CD4-positive, alpha-beta T cell treated with Interleukin-21 for 1 hour (primary cell): Measurements from ENCODE around the gene TMBIM4.
A peak's percentile ranks its signal among the peaks of the same experiment; 100 is the strongest.

Experiments used
- DNase-seq: peaks from one replicate; pipeline ENCODE4 v3.0.0-alpha.2; 2020

Gene TMBIM4

DNA sequence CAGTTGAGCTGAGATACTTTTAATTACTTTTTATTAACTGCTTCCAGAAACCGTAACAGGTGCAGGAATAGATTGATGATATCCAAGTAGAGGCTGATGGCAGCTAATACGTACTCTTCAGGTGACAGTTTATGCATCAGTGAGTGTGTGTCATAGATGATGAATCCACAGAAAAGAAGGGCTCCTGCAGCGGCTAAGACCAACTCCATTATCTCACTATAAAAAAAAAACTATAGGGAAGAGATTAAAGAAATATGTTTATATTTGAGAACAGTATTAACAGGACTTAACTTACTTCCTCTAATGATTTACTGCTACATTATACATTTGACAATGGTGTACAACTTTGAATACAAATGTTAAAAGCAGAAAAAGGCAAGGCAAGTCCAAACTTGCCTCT lies 31.9 kb downstream of the TMBIM4 start:
- DNase-seq, result no peak

DNA sequence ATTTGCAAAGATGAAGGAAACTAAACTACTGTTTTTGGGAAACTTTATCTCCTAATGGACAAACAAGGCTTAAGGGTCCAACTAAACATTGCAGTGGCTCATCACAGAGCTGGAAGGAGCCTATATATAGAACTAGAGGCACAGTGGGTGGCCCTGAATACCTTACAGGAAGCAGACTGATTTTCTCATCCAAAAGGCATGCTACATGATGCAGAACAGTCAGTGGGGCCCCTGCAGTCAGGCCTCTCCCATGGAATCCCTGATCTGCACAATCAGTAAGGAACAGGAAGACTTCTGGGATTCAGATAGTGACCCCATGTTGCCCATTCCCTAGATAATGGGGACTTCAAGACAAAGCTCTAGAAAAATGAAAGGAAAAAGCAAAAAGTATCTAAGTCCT lies 37.4 kb downstream of the TMBIM4 start:
- no peak for DNase-seq

DNA sequence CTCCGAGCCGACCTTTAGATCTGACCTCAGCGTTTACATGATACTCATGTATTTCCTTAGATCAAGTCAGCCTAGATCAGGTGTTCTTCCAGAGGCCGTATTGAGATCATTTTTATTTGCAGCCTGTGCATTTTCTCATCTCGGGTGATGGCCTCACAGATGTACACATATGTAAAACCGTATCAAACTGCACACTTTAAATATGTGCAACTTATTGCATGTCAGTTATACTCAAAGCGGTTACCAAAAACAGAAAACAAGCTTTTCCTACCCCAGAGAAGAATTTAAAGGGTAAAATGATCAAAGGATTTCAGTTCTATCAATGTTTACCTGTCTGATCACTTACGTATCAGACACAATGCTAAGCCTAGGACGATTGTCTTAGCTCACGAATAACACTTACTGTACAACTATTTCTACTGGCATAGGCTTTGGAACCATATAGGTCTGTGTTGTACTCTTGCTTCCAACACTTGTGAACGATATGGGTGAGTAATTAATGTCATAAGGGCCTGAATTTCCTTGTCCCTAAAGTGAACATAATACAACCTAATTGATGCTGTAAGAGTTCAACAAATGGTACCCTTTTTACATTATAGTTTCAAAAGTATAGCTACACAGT lies 38.6 kb downstream of the TMBIM4 start:
- no peak for DNase-seq

DNA sequence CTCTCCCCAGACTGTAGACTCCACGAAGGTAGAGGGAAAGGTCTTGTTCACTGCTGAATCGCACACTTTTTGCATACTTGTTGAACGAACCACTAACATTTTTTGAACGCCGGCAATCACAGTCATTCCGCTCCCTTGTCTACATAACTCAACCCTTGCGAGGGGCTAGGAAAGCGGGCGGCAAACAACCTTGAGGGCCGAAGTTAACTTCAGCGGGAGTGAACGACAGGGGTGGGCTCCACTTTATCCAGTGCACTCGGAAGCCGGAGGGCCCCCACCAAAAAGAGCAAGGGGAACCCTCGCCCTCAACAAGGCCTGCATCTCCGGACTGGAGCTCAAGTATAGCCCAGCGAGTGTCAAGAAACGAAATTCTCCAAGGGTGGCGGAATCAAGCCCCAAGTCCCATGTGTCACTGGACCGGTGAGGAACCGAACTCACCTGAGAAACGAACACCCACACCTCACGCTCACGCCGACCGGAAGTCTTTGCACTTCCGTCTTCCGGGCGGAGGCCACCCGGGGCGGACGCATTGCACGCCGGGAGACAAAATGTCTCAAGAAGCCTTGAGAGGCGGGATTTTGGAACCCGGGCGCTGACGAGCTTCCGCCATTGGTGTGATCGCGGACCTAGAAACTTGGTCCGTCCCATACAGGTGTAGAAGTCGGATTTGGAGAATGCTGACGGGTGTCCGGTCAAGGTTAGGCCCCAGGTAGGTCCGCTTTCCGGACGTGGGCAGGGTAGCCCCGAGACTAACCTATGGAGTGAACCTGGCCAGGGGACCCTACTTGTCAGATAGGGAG lies 39.3 kb downstream of the TMBIM4 start, which contains the start of gene LLPH:
Gene LLPH, minus strand, starts transcription at position 484 of the 800 bp plus-strand sequence. CDS start 1,644 bp downstream, outside the sequence.
- peak; percentile 89 for DNase-seq

DNA sequence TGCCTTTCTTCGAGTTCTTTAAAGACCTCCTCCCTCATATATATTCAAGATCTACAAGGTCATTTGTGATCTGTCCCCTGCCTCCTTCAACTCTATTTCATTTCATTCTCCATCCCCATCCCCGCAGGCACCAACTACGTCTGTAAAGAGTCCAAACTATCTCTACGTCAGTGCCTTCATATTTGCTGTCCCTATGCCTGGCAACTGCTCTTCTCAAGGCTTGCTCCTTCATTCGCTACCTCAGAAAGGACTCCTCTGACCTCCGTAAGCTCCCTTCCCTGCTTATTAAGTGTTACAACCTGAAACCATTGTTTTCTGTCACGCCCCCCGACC lies 39.9 kb downstream of the TMBIM4 start:
- DNase-seq, result no peak

DNA sequence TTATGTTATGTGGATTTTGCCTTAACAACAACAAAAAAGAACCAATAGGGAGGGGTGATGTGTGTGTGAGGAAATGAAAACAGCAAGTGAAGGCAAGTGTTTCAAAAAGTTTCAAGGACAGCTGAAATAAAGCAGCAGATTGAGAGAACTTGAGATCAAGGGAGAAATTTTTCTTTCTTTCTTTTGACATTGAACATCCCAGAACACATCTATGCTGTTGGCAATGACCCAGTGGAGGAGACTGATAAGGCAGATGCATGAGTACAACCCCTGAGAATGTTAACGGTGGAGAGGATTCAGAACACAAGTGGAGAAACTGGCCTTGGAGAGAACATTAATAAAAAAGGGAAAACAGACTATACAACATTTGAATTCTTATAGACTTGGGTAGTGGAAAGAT lies 42.1 kb downstream of the TMBIM4 start:
- DNase-seq, result no peak

DNA sequence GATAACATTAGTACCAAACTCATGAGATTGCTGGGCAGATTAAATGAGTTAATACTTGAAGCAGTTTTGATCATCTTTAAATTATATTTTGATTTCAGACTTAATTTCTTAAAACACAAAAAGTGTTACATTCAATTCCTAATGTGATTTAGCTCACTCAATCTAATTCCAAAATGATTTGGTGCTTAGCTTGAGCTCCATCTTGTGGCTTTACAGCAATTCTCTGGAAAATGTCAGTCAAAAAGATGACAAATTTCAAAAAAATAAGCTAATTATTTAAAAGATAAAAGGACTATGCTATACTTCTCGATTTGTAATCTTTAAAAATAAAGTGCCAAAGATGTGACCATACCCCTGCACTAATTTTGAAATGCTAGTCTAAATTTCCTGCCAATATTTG lies 49.3 kb downstream of the TMBIM4 start:
- DNase-seq, result no peak

DNA sequence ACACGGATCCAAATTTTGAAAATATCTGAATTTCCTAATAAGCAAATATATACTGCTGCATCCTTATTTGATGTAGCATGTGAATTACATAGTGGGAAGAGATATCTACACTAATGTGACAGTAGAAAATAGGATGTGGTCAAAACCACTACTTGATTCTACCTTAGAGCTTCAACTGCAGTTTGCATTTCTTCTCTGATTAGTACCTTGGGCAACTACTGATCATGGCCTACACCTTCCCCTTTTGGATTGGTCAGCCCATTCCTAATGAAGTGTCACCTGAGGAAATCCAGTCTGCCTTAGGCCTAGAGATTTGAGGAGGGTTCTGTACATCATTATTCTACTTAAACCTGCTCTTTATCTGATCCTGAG lies 49.9 kb downstream of the TMBIM4 start:
- DNase-seq, result no peak

DNA sequence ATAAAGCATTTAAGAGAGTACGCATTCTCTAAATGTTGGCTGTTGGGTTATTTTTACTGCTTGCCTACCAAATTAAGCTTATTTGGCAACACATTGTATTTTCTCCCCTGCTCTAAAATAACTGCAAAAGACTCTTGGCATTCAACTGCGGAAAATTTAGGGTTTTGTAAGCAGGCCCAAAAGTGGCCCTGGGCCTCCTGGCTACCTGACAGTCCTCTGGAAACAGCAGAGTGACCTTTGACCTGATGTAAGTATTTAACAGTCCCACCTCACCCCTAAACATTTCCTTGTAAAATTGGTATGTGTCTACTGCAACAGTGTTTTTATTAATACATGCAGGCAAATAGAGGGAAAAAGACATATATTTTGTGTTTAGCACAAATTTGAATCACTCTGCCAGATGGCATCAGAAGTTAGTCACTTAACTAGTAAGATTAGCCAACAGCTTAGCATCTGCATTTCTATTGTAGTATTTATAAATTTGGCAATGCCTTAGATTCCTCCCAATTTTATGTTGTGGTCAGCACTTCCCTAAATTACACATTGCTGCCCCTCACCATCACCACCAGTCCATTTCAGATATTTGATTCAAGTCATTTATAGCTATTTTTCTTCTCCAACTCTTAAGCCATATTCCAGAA lies 50.4 kb downstream of the TMBIM4 start:
- DNase-seq, result no peak

DNA sequence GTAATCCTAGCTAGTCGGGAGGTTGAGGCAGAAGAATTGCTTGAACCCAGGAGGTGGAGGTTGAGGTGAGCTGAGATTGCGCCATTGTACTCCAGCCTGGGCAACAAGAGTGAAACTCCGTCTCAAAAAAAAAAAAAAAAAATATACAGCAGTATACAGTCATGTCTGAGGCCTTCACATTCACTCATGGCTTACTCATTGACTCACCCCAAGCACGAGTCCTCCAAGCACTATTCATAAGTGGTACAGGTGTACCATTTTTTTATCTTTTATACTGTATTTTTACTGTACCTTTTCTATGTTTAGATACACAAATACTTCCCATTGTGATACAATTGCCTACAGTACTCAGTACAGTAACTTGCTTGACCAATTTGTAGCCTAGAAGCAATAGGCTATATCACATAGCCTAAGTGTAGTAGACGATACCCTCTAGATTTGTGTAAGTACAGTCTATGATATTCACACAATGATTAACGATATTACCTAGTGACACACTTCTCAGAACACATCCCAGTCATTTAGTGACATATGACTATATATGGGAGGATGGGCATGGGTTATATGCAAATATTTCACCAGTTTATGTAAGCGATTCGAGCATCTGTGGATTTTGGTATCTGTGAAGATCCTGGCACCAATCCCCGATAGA lies 51.4 kb downstream of the TMBIM4 start:
- no peak for DNase-seq

DNA sequence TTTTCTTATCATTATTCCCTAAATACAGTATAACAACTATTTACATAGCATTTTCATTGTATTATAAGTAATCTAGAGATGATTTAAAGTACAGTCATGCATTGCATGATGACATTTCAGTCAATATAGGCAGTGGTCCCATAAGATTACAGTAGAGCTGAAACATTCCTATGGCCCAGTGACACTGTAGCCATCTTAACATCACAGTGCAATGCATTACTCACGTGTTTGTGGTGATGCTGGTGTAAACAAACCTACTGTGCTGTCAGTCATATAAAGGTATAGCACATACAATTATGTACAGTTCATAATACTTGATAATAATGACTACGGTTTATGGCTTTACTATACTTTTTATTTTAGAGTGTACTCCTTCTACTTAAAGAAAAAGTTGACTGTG lies 52.6 kb downstream of the TMBIM4 start:
- DNase-seq, result no peak

DNA sequence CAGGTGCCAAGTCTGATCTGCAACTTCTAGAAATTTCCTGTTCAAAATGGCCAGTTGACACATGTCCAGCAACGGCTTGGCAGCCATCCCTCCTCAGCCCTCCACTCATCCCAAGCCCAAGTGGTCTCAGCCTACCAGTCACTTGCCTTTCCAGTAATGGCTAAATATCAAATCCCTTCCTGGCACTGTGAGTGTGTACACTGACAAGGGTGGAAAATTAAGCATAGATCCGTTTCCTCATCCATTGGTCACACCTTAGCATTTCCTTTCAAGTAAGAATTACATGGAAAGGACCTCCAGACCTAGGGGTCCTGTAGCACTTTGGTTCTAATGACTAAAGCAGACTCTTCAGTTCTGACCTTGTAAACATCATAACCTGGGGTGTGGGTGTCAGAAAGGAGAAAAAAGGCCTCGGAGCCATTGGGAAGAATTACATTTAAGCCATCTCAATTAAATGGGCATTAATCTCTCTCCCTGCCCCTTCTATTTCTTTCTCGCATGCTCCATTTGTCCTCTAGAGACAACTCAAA lies 54.7 kb downstream of the TMBIM4 start:
- DNase-seq, result no peak

DNA sequence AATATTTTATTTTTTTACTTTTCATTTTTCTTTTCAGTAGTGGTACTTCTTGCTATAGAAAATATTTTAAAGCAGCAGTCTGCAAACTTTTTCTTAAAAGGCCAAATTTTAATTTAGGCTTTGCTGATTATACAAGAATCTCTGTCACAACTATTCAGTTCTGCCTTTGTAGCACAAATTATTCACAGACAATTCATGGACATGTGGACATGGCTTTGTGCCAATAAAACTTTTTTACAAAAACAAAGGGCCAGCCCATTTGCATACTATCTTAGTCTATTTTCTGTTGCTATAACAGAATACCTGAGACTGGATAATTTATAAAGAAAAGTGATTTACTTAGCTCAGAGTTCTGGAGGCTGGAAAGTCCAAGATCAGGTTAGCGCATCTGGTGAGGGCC lies 56.3 kb downstream of the TMBIM4 start:
- DNase-seq, result no peak

DNA sequence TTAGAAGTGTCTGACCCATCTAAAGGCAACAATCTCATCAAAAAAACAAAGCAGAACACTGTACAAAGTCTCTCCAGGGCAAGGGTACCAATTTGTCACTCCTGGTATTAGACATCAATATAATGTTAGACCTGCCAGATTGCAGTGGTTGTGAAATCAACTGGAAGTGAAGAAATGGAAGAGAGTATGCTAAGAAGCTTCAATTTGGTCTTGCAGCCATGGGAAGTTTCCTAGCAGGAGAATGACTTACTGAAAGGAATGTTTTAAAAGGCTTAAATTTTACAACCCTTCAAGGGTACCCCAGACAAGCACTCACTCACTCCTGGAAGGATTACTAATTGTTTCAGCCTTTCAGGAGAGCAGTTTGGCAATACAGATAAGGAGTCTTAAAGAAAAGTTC lies 58.2 kb downstream of the TMBIM4 start:
- DNase-seq, result no peak

DNA sequence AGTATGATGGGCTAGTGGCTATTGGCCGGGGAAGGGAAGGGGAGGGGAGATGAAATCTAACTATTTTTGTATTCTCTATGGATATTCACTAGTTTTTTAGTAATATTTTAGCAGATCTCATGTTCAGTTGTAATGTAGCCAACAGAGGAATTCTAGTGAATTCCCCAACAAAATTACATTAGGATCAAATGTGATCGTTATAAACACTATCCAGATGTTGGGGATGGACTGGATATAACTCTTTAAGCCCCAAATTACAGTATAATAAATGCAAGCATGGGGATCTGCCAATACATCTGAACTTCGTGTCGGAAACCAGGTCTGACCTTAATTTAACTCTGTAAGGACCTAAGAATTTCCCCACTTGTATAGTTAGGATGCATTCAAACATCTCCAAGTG lies 60.7 kb downstream of the TMBIM4 start:
- no peak for DNase-seq

DNA sequence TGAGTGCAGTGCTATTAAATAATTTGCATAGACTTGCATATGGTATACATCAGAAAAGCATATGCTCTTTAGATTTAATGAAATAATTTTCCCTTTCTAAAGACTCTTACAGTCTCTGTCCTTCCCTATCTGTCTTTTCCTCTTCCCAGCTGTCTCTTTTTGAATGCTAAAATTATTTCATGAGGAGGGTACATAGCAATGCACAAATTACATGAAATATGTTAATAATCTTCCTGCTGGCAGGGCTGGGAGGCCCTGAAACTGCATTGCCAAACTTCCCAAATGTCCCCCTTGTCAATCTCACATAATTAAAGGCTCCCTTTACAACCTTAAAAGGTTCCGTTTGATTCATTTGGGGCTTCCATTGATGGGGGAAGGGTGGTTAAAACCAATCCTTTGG lies 61.4 kb downstream of the TMBIM4 start:
- DNase-seq, result no peak

DNA sequence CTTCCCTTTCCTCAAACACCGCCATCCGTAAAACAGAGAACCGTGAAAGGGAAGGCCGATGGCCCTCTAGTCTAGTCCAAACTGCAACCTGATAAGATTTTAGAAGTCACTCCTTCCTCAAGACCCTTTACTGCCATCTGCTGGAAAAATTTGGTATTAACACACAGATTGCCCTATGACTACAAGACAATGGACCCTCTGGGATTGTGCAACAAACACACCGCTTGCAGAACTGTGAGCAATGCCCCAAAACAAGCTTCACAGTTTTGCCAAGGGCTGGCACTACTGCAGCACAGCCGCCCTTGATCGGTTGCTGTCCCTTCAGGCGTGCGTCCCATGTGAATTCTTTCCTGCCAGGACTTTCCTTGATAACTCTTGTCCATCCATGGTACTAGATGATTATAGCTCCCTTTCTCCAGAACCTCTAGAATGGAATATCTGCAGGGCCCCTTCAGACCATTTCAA lies 62.3 kb downstream of the TMBIM4 start:
- DNase-seq, result peak; percentile 80

DNA sequence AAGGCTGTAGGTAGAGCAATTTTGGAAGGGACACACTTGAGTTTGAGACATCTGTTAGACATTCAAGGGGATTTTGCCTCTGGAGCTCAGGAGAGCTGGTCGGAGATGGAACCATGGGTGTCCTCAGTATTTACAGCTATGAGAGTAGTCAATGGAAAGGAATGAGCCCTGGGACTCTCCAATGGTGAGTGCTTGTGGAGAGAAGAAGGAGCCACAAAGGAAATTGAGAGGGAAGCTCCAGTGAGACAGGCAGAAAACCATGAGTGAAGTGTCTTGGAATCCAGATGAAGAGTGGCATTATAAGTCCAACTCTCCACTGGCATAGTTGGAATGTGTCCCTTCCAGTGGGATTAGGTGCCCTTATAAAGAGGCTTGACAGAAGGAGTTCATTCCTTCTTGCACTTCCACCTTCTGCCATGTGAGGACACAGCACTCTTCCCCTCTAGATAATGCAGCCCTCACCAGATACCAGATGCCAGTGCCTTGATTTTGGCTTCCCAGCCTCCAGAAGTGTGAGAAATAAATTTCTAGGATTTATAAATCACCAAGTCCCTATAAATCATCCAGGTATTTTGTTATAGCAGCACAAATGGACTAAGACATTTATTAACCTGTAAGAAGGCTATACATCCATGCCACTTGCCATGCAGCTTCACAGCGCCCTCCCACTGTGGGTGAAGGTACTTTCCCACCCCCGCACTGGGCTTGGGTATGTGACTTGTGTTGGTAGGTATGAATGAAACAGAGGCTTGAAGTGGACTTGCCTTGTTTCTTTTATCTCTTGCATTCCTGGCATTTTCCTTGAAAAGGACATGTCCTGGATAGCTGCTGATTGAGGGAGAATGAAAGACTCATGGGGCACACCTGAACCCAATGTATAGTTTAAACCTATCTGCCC lies 66.5 kb downstream of the TMBIM4 start:
- DNase-seq, result no peak

DNA sequence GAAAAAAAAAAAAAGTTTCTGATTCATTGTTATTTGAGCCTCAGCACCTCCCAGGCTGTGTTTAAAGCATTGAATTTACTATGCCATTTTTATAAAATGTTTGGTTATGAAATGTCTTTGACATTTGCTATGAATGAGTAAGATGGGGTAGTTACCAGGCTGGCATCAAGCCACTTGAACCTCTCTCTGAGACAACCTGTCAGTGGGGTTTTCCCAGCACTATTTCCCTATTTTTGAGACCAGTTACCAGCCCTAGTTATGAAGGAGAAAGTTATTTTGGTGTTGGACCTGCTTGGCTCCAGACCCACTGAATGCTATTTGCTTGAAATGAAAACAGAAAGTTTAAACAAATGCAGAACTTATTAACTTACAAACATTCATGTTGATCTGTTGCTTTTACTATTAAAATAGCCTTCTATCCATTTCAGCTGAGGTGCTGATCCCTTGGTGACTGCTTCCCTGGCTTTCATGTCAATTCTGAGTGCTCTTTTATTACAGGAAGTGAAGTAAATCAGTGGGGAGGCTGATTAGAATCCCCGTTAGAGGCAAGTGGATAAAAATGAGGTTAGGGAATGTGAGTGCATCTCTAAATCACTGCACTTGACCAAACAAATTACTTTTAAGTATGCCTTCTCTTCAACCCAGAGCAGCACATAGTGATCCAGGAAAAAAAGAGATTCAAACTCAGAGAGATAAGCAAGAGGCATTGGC lies 77.1 kb downstream of the TMBIM4 start:
- peak; percentile 17 for DNase-seq

DNA sequence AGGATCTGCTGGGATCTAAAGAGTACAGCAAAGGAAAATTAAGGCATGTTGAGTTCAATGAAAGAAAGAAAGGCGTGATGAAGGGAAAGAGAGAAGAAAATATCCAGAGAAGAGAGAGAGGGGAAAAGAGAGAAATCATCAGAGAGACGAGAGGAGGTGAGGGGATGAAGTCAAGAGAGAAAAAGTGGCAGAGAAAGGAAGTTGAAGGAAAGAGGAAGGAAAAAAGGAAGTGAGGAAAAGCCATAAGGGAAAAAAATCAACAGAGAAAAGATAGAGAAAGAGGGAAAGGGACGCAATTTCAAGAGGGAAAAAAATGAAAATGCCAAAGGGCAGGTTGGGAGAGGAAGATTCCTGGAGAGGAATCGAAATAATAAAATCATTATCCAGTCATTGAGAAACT lies 79.6 kb downstream of the TMBIM4 start:
- no peak for DNase-seq

DNA sequence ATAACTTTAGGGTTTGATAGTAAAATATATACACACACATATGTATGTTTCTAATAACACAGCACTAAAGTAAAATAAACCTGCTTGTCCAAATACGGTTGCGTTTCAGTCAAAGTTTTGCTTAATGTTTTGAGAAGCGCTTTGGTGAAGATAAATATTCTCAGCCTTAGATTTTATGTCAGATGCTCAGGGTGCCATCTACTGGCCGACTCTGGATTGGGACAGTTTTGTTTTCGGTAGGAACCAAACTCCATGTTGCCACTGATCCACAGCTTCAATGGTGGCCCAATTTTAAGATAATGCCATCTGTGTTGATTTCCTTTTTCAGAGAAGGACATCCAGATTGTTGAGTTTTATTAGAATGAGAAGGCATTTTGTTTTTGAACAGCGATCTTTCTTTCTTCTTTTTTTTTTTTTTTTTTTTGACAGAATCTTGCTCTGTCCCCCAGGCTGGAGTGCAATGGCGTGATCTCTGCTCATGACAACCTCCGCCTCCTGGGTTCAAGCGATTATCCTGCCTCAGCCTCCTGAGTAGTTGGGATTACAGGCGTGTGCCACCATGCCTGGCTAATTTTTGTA lies 82.3 kb downstream of the TMBIM4 start:
- DNase-seq, result peak; percentile 35
